ENCODE results near the gene KLF3.

- TF ChIP-seq CTCF (IDR thresholded peaks at IDR 0.05) (no peak), POLR2A (IDR thresholded peaks at IDR 0.05) (no peak)
Measured at GRCh38 chr4:38686682-38687081, 22.7 kb downstream of the KLF3 start.

Measured in heart left ventricle (tissue), 13 donors.